ENCODE data around the gene VIPAS39.

The VIPAS39 gene

GRCh38 chr14:77409131-77409533 is 48.3 kb downstream of the VIPAS39 start:
- no peak overlapping the region for H3K4me3 ChIP-seq (replicated peaks; ENCODE audit: low read depth, low read length)
- DNase-seq (ENCODE audit: extremely low read depth, insufficient read length) = peak; percentile 1
- peak; percentile 36 for TF ChIP-seq CTCF (IDR thresholded peaks at IDR 0.05; ENCODE audit: insufficient read depth, low read length, poor library complexity, severe bottlenecking)

GRCh38 chr14:77407158-77407557 is 50.2 kb downstream of the VIPAS39 start:
- DNase-seq (ENCODE audit: extremely low read depth, insufficient read length) = no peak
- Histone ChIP-seq H3K27me3 (replicated peaks; ENCODE audit: control insufficient read depth, insufficient read depth, low read length) (no peaks in the 10 kb centered on the region), H3K36me3 (ENCODE audit: control insufficient read depth, insufficient read depth, low read length) (no peaks in the 10 kb centered on the region), H3K4me3 (replicated peaks; ENCODE audit: low read depth, low read length) (no peak overlapping the region)
- TF ChIP-seq CTCF (IDR thresholded peaks at IDR 0.05; ENCODE audit: insufficient read depth, low read length, poor library complexity, severe bottlenecking) = no peak

More at GRCh38 chr14:77409131-77409533, 48.3 kb downstream of the VIPAS39 start:
- no peaks in the 10 kb centered on the region for H3K36me3 ChIP-seq (ENCODE audit: control insufficient read depth, insufficient read depth, low read length)
- H3K27me3 ChIP-seq (replicated peaks; ENCODE audit: control insufficient read depth, insufficient read depth, low read length) = no peaks in the 10 kb centered on the region

GRCh38 chr14:77406718-77407117 is 50.7 kb downstream of the VIPAS39 start:
- no peak for DNase-seq (ENCODE audit: extremely low read depth, insufficient read length)
- TF ChIP-seq CTCF (IDR thresholded peaks at IDR 0.05; ENCODE audit: insufficient read depth, low read length, poor library complexity, severe bottlenecking) = no peak
- no peak overlapping the region for H3K4me3 ChIP-seq (replicated peaks; ENCODE audit: low read depth, low read length)

GRCh38 chr14:77406086-77406485 is 51.3 kb downstream of the VIPAS39 start:
- no peaks in the 10 kb centered on the region for H3K36me3 ChIP-seq (ENCODE audit: control insufficient read depth, insufficient read depth, low read length)
- no peak for DNase-seq (ENCODE audit: extremely low read depth, insufficient read length)
- no peaks in the 10 kb centered on the region for H3K27me3 ChIP-seq (replicated peaks; ENCODE audit: control insufficient read depth, insufficient read depth, low read length)
- TF ChIP-seq CTCF (IDR thresholded peaks at IDR 0.05; ENCODE audit: insufficient read depth, low read length, poor library complexity, severe bottlenecking) = no peak
- H3K4me3 ChIP-seq (replicated peaks; ENCODE audit: low read depth, low read length) = no peak overlapping the region

More at GRCh38 chr14:77406718-77407117, 50.7 kb downstream of the VIPAS39 start:
- Histone ChIP-seq H3K36me3 (ENCODE audit: control insufficient read depth, insufficient read depth, low read length) (no peaks in the 10 kb centered on the region), H3K27me3 (replicated peaks; ENCODE audit: control insufficient read depth, insufficient read depth, low read length) (no peaks in the 10 kb centered on the region)

- TF ChIP-seq CTCF (IDR thresholded peaks at IDR 0.05; ENCODE audit: insufficient read depth, low read length, poor library complexity, severe bottlenecking) = no peak
- Histone ChIP-seq H3K27me3 (replicated peaks; ENCODE audit: control insufficient read depth, insufficient read depth, low read length) (no peaks in the 10 kb centered on the region), H3K36me3 (ENCODE audit: control insufficient read depth, insufficient read depth, low read length) (no peaks in the 10 kb centered on the region), H3K4me3 (replicated peaks; ENCODE audit: low read depth, low read length) (no peak overlapping the region)
- no peak for DNase-seq (ENCODE audit: extremely low read depth, insufficient read length)
Measured at GRCh38 chr14:77403768-77404167, 53.6 kb downstream of the VIPAS39 start.

- H3K27me3 ChIP-seq (replicated peaks; ENCODE audit: control insufficient read depth, insufficient read depth, low read length) = no peaks in the 10 kb centered on the region
- no peak overlapping the region for H3K4me3 ChIP-seq (replicated peaks; ENCODE audit: low read depth, low read length)
- no peak for DNase-seq (ENCODE audit: extremely low read depth, insufficient read length)
- H3K36me3 ChIP-seq (ENCODE audit: control insufficient read depth, insufficient read depth, low read length) = no peaks in the 10 kb centered on the region
- TF ChIP-seq CTCF (IDR thresholded peaks at IDR 0.05; ENCODE audit: insufficient read depth, low read length, poor library complexity, severe bottlenecking) = no peak
Measured at GRCh38 chr14:77400216-77400615, 57.2 kb downstream of the VIPAS39 start.

Data from GM06990 (cell line).